NCI-H526 treated with DMSO at 0.1 percent for 48 hours (cell line): ENCODE results near the gene PCSK9.
"Not testable (repeated sequence)": the region's sequence is repeated elsewhere in the genome, so short reads cannot be mapped to it uniquely, and the experiment has no call there.

Experiments
- DNase-seq: peaks from one replicate; lab custom pipeline; 2025; lab: John Stamatoyannopoulos, UW

The PCSK9 gene

GRCh38 chr1:55079651-55080050 is 40.3 kb downstream of the PCSK9 start:
- no peak for DNase-seq

GRCh38 chr1:55081188-55081904 is 42.0 kb downstream of the PCSK9 start:
- no peak for DNase-seq

- no peak for DNase-seq
Measured at GRCh38 chr1:55081905-55082296, 42.6 kb downstream of the PCSK9 start.

- no peak for DNase-seq
Measured at GRCh38 chr1:55084257-55084656, 44.9 kb downstream of the PCSK9 start.

GRCh38 chr1:55087439-55087838 is 48.1 kb downstream of the PCSK9 start:
- no peak for DNase-seq

GRCh38 chr1:55088413-55088812 is 49.1 kb downstream of the PCSK9 start:
- no peak for DNase-seq

GRCh38 chr1:55089683-55090082 is 50.3 kb downstream of the PCSK9 start:
- no peak for DNase-seq

GRCh38 chr1:55092475-55092874 is 53.1 kb downstream of the PCSK9 start:
- no peak for DNase-seq

GRCh38 chr1:55095095-55095494 is 55.7 kb downstream of the PCSK9 start:
- no peak for DNase-seq

GRCh38 chr1:55103891-55104290 is 64.5 kb downstream of the PCSK9 start:
- no peak for DNase-seq

- DNase-seq = no peak
Measured at GRCh38 chr1:55107101-55107500, 67.8 kb downstream of the PCSK9 start.

GRCh38 chr1:55109005-55109404 is 69.7 kb downstream of the PCSK9 start:
- DNase-seq = not testable (repeated sequence)
